HG03457 (cell line): ENCODE data around the gene ASB11.

Source experiments
- ATAC-seq: cut with Tn5 transposase; IDR thresholded peaks from one replicate; pipeline ENCODE4 v1.9.1; 2021; ENCODE audit warnings: moderate number of reproducible peaks; ENCODE audit not compliant: unreplicated experiment

The ASB11 gene

DNA sequence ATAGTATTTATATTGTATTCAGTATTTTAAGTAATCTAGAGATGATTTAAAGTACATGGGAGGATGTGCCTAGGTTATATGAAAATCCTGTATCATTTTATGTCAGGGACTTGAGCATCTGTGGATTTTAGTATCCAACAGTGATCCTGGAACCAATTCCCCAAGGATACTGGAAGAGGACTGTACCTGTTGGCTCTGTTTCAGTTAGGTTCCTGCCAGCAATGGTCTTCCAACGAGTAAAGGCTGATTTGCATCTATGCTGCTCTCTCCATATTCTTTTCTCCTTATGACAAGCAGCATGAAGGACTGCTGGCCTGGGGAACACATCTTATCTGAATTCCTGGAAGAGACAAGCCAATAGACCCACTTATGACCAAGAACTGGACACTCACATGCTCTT is 80.4 kb downstream of the ASB11 start:
- ATAC-seq: no peak

DNA sequence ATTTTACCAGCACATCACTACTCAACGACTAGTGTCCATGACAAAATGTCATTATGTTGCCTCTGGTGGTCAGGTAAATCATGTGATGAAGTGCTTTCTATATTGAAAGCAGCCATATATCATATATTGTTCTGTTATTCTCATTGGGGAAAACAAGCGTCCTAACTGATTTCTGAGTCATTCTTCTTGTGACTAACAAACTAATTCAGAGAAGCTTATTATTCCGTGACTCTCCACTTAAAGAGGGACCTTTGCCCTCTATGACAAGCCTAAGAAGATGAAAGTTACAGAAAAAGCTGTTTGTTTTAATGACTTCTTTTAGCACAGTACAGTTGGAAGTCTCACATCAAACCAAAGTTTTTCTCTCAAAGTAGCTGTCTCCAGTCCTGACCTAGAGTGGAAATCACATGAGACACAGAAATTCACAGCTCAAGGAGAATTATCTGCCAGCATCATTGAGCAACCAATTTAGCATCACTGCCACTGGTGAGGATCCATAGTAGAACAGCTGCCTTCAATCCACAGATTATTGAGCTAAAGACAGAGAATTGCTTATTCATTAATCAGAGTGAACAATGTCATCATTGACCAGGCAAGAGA is 81.9 kb downstream of the ASB11 start:
- ATAC-seq: no peak
